Myometrial cell (primary cell): ENCODE results near the gene TRIM42. TPM values are rescaled to one million over a fixed set of nuclear protein-coding genes. Genes with fewer than 3 reads are reported as not detected.

Source experiments
- total RNA-seq: library from RNA; depleted of rRNA; stranded (reverse); fragments of >200 nt; gene quantifications from 2 replicates; pipeline ENCODE4 v1.2.3, GENCODE V29; 2015

TRIM42 gene
- total RNA-seq, result not detected in 2 replicates

GRCh38 chr3:140677764-140678163 lies at the start of gene TRIM42:
TSS of gene TRIM42 (plus strand) at chr3:140678064. CDS start at chr3:140678230, 166 bp downstream.

